A549 (cell line): Measurements from ENCODE around the gene SEL1L3.

Experiments used
- BHLHE40 ChIP-seq: IDR thresholded peaks from 2 replicates; pipeline ENCODE4 v1.6.1; 2012; ENCODE audit warnings: low read depth, low read length, inconsistent platforms
- CHD4 ChIP-seq: fragments of 200-600 bp; sonication (generic); IDR thresholded peaks from 2 replicates; pipeline ENCODE4 v1.6.1; 2016; ENCODE audit warnings: antibody characterized with exemption, mild to moderate bottlenecking, borderline replicate concordance
- ESRRA ChIP-seq: fragments of 150-350 bp; IDR thresholded peaks from 2 replicates; pipeline ENCODE4 v1.6.1; 2014; ENCODE audit warnings: mild to moderate bottlenecking, low read length, borderline replicate concordance
- HDAC2 ChIP-seq: fragments of 200-600 bp; sonication (generic); IDR thresholded peaks from 2 replicates; pipeline ENCODE4 v1.6.1; 2016
- HOXA7 ChIP-seq: fragments of 250-450 bp; sonication (Bioruptor Pico); IDR thresholded peaks from 2 replicates; pipeline ENCODE4 v1.5.0; 2020; ENCODE audit warnings: mild to moderate bottlenecking, moderate library complexity
- HOXB13 ChIP-seq: fragments of 250-450 bp; sonication (Bioruptor Pico); IDR thresholded peaks from 2 replicates; pipeline ENCODE4 v1.5.0; 2020; ENCODE audit warnings: low read depth, mild to moderate bottlenecking, moderate library complexity
- HOXB5 ChIP-seq: fragments of 250-450 bp; sonication (Bioruptor Pico); IDR thresholded peaks from 2 replicates; pipeline ENCODE4 v1.5.0; 2020; ENCODE audit warnings: mild to moderate bottlenecking, moderate library complexity
- KDM5A ChIP-seq: fragments of 200-600 bp; sonication (generic); IDR thresholded peaks from 2 replicates; pipeline ENCODE4 v1.6.1; 2016; ENCODE audit warnings: antibody characterized with exemption, mild to moderate bottlenecking
- POLR2A ChIP-seq: IDR thresholded peaks from 2 replicates; pipeline ENCODE4 v1.6.1; 2012; ENCODE audit warnings: mild to moderate bottlenecking, low read length
- RCOR1 ChIP-seq: fragments of 150-350 bp; IDR thresholded peaks from 2 replicates; pipeline ENCODE4 v1.6.1; 2014; ENCODE audit warnings: antibody characterized with exemption, low read length, low read depth
- SMC3 ChIP-seq: fragments of >200 bp; sonication (Bioruptor Twin); formaldehyde crosslinking; IDR thresholded peaks from 3 replicates; pipeline ENCODE4 v1.6.1; 2018; ENCODE audit warnings: inconsistent platforms
- TP53 ChIP-seq: fragments of 250-450 bp; sonication (Bioruptor Pico); IDR thresholded peaks from 2 replicates; pipeline ENCODE4 v1.5.0; 2021; ENCODE audit warnings: mild to moderate bottlenecking, moderate library complexity
- TF ChIP-seq, protein P1 (sequence below): fragments of >200 bp; sonication (Bioruptor Twin); formaldehyde crosslinking; IDR thresholded peaks from 3 replicates; pipeline ENCODE4 v1.5.1; 2016
- TF ChIP-seq, protein P2 (sequence below): fragments of 200-600 bp; sonication (generic); IDR thresholded peaks from 2 replicates; pipeline ENCODE4 v1.6.1; 2016; ENCODE audit warnings: antibody characterized with exemption, mild to moderate bottlenecking, moderate library complexity

GRCh38 chr4:25771672-25772071, 91.1 kb downstream of the SEL1L3 start:
- TF ChIP-seq, protein P1, sequence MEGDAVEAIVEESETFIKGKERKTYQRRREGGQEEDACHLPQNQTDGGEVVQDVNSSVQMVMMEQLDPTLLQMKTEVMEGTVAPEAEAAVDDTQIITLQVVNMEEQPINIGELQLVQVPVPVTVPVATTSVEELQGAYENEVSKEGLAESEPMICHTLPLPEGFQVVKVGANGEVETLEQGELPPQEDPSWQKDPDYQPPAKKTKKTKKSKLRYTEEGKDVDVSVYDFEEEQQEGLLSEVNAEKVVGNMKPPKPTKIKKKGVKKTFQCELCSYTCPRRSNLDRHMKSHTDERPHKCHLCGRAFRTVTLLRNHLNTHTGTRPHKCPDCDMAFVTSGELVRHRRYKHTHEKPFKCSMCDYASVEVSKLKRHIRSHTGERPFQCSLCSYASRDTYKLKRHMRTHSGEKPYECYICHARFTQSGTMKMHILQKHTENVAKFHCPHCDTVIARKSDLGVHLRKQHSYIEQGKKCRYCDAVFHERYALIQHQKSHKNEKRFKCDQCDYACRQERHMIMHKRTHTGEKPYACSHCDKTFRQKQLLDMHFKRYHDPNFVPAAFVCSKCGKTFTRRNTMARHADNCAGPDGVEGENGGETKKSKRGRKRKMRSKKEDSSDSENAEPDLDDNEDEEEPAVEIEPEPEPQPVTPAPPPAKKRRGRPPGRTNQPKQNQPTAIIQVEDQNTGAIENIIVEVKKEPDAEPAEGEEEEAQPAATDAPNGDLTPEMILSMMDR = no peak
- TF ChIP-seq POLR2A (no peak), HOXB13 (CRISPR knock-in tag) (no peak), KDM5A (no peak), RCOR1 (no peak), BHLHE40 (no peak), TP53 (CRISPR knock-in tag) (no peak), ESRRA (no peak), HOXB5 (no peak), SMC3 (no peak), HOXA7 (CRISPR knock-in tag) (no peak), HDAC2 (no peak), CHD4 (no peak)
- TF ChIP-seq, protein P2, sequence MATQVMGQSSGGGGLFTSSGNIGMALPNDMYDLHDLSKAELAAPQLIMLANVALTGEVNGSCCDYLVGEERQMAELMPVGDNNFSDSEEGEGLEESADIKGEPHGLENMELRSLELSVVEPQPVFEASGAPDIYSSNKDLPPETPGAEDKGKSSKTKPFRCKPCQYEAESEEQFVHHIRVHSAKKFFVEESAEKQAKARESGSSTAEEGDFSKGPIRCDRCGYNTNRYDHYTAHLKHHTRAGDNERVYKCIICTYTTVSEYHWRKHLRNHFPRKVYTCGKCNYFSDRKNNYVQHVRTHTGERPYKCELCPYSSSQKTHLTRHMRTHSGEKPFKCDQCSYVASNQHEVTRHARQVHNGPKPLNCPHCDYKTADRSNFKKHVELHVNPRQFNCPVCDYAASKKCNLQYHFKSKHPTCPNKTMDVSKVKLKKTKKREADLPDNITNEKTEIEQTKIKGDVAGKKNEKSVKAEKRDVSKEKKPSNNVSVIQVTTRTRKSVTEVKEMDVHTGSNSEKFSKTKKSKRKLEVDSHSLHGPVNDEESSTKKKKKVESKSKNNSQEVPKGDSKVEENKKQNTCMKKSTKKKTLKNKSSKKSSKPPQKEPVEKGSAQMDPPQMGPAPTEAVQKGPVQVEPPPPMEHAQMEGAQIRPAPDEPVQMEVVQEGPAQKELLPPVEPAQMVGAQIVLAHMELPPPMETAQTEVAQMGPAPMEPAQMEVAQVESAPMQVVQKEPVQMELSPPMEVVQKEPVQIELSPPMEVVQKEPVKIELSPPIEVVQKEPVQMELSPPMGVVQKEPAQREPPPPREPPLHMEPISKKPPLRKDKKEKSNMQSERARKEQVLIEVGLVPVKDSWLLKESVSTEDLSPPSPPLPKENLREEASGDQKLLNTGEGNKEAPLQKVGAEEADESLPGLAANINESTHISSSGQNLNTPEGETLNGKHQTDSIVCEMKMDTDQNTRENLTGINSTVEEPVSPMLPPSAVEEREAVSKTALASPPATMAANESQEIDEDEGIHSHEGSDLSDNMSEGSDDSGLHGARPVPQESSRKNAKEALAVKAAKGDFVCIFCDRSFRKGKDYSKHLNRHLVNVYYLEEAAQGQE = no peak
